ENCODE results near the gene ARHGAP23. TPM values are rescaled to one million over a fixed set of nuclear protein-coding genes. Genes with fewer than 3 reads are reported as not detected.

The ARHGAP23 gene
- total RNA-seq, 4 donors from 2014 or later = 13.0 to 40.8 (median 24.6) TPM

DNA sequence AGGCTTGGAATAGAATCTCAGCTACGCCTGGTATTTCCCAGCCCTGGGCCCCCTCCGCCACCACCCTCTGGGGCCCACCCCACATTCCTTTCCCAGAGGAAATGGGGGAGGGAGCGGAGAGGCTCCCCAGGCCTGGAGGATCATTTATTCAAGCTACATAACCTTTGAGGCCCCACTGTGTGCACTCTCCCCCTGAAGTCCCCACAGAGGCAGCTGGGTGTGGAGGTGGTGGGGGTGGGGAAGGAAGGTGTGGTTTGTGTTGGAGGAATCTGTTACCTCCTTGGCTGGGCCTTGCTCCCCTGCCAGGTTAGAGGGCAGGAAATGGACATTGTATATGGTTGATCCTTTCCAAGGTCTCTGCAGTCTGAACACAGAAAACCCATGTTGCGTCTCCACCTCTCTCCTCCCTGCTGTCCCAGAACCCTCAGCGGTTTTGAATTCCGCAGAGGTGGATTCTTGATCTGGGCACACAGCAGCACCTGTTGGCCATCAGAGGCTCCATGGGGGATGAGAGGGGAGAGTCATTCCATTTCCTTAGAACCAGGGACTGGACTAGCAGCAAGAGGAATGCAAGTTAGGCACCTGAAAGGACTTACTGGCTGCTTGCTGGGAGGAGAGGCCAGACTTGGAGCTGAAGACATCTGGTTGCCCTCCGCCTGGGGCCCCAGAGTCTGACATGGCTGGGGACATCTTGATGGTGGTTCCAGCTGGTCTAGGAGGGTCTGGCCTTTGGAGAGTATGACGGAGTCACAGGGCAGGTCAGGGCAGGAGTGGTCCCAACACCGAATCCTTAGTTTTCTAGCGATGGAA is 23.0 kb downstream of the ARHGAP23 start:
- peaks cover 0 to 37% of the 10 kb centered on the region in 2 donors for H3K4me1 ChIP-seq
- no peaks in the 10 kb centered on the region for H3K36me3 ChIP-seq
- no peaks in the 10 kb centered on the region for H3K9me3 ChIP-seq
- WGBS, 2 donors = 68 to 79% methylated on average over 7 to 10 of the region's 10 CpGs
- peak overlapping the region; percentile 39 to 61 (median 50) for H3K27ac ChIP-seq
- intact Hi-C loops (cut with DNase I) = no loop called here
- peak in 1 of 2 donors; percentile 22 for DNase-seq
- no peaks in the 10 kb centered on the region for H3K27me3 ChIP-seq
- no peak overlapping the region for H3K4me3 ChIP-seq (replicated peaks in 1 of 3)
- TF ChIP-seq, protein P1, sequence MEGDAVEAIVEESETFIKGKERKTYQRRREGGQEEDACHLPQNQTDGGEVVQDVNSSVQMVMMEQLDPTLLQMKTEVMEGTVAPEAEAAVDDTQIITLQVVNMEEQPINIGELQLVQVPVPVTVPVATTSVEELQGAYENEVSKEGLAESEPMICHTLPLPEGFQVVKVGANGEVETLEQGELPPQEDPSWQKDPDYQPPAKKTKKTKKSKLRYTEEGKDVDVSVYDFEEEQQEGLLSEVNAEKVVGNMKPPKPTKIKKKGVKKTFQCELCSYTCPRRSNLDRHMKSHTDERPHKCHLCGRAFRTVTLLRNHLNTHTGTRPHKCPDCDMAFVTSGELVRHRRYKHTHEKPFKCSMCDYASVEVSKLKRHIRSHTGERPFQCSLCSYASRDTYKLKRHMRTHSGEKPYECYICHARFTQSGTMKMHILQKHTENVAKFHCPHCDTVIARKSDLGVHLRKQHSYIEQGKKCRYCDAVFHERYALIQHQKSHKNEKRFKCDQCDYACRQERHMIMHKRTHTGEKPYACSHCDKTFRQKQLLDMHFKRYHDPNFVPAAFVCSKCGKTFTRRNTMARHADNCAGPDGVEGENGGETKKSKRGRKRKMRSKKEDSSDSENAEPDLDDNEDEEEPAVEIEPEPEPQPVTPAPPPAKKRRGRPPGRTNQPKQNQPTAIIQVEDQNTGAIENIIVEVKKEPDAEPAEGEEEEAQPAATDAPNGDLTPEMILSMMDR (IDR thresholded peaks at IDR 0.05) = no peak
- TF ChIP-seq POLR2A (IDR thresholded peaks at IDR 0.05) = no peak

DNA sequence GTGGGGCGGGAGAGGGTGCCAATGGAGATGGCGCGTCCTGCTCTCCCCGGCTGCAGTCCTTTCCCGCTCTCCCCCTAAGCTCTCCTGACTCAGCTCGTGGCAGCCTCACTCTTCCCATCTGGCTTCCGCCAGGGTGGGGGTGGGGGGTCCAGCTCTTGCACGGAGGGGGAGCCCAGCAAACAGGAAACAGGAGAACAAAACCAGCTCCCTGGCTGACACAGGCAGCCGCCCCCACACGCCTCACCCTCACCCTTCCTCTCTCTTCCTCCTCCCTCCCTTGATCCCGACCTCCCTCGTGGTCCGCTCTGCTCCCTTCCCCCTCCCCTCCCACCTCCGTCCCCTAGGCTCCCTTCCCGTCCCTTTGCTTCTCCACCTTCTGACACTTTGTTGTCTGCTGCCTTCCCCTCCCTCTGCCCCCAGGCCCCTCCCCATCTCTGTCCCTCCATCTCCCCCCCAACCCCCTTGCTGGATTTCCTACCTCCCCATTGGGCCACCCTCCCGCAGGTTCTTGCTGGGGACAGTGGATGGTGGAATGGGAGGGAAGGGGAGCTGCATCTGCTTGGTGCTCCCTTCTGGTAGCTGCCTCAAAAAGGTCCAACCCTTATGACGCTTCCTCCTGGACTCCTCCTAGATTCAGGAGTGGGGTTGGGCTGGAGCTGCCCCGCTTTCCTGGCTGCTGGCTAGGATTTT is 23.7 kb downstream of the ARHGAP23 start:
- Histone ChIP-seq H3K9me3 (no peaks in the 10 kb centered on the region), H3K4me1 (peaks cover 0 to 37% of the 10 kb centered on the region in 2 donors), H3K27ac (peak overlapping the region; percentile 39 to 61 (median 50)), H3K27me3 (no peaks in the 10 kb centered on the region), H3K4me3 (replicated peaks in 1 of 3) (no peak overlapping the region), H3K36me3 (no peaks in the 10 kb centered on the region)
- peak; percentile 18 to 32 for DNase-seq
- 56 to 63% methylated on average over 17 to 18 of the region's 18 CpGs for WGBS, 2 donors
- intact Hi-C loops (cut with DNase I) = no loop called here
- TF ChIP-seq, protein P1 (IDR thresholded peaks at IDR 0.05) = no peak
- no peak for TF ChIP-seq POLR2A (IDR thresholded peaks at IDR 0.05)

DNA sequence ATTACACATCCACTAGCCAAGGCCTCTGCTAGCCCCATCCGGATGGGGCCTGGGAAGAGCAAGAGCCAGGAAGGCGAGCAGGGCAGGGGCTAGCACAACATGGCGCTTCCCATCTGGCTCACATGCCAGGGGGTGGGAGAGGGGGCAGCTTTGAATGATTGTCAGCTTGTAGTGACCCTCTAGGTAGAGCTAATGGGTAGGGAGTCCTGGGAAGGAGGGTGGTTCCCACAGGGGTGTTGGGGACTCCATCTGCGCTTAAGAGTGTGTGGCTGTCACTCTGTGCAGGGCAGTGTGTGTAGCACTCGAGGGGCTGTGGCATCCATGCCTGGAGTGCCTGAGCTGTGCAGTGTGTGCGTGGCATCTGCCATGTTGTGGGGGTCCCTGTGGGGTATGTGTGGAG is 24.5 kb downstream of the ARHGAP23 start:
- intact Hi-C loops (cut with DNase I) = no loop called here
- H3K27ac ChIP-seq = peak overlapping the region in 2 of 3 donors; percentile 25 to 50
- H3K27me3 ChIP-seq = no peaks in the 10 kb centered on the region
- no peak for DNase-seq
- TF ChIP-seq, protein P1 (IDR thresholded peaks at IDR 0.05) = no peak
- no peak for TF ChIP-seq POLR2A (IDR thresholded peaks at IDR 0.05)
- no peaks in the 10 kb centered on the region for H3K9me3 ChIP-seq
- 97 to 98% methylated on average over 3 to 5 of the region's 6 CpGs for WGBS, 2 donors
- H3K4me1 ChIP-seq = peaks cover 0 to 34% of the 10 kb centered on the region in 2 donors
- no peaks in the 10 kb centered on the region for H3K36me3 ChIP-seq
- no peak overlapping the region for H3K4me3 ChIP-seq (replicated peaks in 1 of 3)

DNA sequence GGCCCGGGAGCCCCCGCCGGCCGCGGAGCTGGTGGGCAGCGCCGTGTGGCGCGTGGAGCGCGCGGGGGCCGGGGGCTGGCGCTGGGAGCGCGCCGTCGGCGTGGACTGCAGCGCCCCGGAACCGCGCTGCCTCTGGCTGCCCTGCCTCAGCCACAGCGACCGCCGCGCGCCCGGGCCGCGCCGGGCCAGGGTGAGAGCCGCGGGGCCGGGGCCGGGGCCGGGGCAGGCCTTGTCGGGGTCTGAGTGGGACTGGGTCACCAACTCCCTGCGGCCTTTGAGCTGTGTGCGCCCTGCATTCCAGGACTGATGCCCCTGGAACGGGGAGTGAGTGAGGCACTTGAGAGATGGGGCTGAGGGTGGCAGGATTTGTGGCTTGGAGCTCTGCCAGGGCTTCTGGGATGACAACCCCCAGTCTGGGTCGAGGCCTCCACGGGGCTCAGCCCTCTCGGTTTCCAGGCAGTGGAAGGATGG is 25.7 kb downstream of the ARHGAP23 start:
- 0 to 2% methylated on average over 3 to 20 of the region's 44 CpGs for WGBS, 2 donors
- Histone ChIP-seq H3K4me3 (replicated peaks in 1 of 3) (no peak overlapping the region), H3K36me3 (no peaks in the 10 kb centered on the region), H3K4me1 (peaks cover 0 to 32% of the 10 kb centered on the region in 2 donors), H3K27ac (peak overlapping the region in 2 of 3 donors; percentile 38 to 61), H3K27me3 (no peaks in the 10 kb centered on the region), H3K9me3 (no peaks in the 10 kb centered on the region)
- intact Hi-C loops (cut with DNase I) = no loop called here
- DNase-seq = no peak
- no peak for TF ChIP-seq POLR2A (IDR thresholded peaks at IDR 0.05)
- TF ChIP-seq, protein P1 (IDR thresholded peaks at IDR 0.05) = no peak

All from thyroid gland (tissue), 4 donors.